Gastrocnemius medialis (tissue), 4 donors: ENCODE measurements around the gene ZNF677.

Source experiments
- CTCF ChIP-seq, 5 experiments: fragments of 450-650 bp in 3 of 5; fragments of 200-600 bp in 2 of 5; sonication (generic) in 2 of 5; IDR thresholded peaks in 4 of 5; conservative IDR thresholded peaks in 1 of 5; 1 replicate in 4 of 5; 2 replicates in 1 of 5; pipeline ENCODE4 v1.5.1; 2016 to 2019; ENCODE audit warnings: antibody characterized with exemption in 5 of 5, mild to moderate bottlenecking in 3 of 5, moderate library complexity in 3 of 5
- POLR2A ChIP-seq, 2 donors: fragments of 450-650 bp; IDR thresholded peaks; one replicate each; pipeline ENCODE4 v1.6.1; 2017; ENCODE audit warnings: antibody characterized with exemption in 2 of 2, mild to moderate bottlenecking in 2 of 2, moderate library complexity in 2 of 2

GRCh38 chr19:53290758-53291549, 36.3 kb upstream of the ZNF677 start:
- no peak for TF ChIP-seq CTCF (IDR thresholded peaks at IDR 0.05 in 4 of 5, conservative IDR thresholded peaks at IDR 0.05 in 1 of 5)
- no peak for TF ChIP-seq POLR2A (IDR thresholded peaks at IDR 0.05)
